M059J (cell line): Measurements from ENCODE around the gene TSHZ3. TPM values are rescaled to one million over a fixed set of nuclear protein-coding genes. Genes with fewer than 3 reads are reported as not detected.

ENCODE experiments used
- DNase-seq: peaks from one replicate; pipeline ENCODE4 v3.0.0-alpha.2; 2012; ENCODE audit warnings: low read depth
- total RNA-seq: library from RNA; depleted of rRNA; stranded (reverse); fragments of >200 nt; shearing (Covaris generic); gene quantifications from 2 replicates; pipeline ENCODE4 v1.2.3, GENCODE V29; 2014; rRNA removed

The TSHZ3 gene, protein sequence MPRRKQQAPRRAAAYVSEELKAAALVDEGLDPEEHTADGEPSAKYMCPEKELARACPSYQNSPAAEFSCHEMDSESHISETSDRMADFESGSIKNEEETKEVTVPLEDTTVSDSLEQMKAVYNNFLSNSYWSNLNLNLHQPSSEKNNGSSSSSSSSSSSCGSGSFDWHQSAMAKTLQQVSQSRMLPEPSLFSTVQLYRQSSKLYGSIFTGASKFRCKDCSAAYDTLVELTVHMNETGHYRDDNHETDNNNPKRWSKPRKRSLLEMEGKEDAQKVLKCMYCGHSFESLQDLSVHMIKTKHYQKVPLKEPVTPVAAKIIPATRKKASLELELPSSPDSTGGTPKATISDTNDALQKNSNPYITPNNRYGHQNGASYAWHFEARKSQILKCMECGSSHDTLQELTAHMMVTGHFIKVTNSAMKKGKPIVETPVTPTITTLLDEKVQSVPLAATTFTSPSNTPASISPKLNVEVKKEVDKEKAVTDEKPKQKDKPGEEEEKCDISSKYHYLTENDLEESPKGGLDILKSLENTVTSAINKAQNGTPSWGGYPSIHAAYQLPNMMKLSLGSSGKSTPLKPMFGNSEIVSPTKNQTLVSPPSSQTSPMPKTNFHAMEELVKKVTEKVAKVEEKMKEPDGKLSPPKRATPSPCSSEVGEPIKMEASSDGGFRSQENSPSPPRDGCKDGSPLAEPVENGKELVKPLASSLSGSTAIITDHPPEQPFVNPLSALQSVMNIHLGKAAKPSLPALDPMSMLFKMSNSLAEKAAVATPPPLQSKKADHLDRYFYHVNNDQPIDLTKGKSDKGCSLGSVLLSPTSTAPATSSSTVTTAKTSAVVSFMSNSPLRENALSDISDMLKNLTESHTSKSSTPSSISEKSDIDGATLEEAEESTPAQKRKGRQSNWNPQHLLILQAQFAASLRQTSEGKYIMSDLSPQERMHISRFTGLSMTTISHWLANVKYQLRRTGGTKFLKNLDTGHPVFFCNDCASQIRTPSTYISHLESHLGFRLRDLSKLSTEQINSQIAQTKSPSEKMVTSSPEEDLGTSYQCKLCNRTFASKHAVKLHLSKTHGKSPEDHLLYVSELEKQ
- 0.22 and 0.64 TPM in 2 replicates for total RNA-seq

DNA sequence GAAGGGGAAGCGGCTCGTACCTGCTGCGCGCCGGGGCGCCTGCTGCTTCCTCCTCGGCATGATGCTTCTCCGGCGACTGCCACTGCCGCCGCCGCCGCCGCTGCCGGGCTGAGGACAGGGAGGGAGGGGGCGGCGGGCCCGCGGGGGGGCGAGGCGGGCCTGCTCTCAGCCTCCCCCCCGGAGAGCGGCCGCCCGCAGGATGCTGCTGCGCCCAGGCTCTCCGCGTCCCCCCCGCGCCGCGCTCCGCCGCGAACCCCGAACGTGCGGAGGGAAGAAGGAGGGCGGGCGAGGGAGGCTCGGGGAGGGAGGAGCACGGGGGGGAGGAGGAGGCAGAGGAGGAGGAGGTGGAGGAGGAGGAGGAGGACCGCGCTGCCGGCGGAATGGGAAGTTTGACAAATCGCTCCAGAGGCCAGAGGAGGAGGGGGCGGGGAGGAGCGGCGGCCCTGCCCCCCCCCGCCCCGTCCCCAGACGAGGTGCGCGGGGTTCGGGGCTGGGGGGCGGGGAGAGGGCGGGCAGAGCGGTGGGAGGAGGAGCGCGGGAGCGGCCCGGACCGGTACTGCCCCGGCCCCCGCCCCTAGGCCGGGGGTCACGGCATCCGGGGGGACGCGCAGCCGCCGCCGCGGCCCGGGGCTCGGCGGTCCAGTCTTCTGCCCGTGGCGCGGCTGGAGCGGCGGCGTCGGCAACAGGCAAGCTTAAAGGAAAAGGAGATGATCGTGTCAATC is at the start of gene TSHZ3:
Gene TSHZ3 (minus strand): TSS at position 277 of the 722 bp plus-strand sequence. CDS start 217 bp downstream, at position 60.
- peak; percentile 16 for DNase-seq

DNA sequence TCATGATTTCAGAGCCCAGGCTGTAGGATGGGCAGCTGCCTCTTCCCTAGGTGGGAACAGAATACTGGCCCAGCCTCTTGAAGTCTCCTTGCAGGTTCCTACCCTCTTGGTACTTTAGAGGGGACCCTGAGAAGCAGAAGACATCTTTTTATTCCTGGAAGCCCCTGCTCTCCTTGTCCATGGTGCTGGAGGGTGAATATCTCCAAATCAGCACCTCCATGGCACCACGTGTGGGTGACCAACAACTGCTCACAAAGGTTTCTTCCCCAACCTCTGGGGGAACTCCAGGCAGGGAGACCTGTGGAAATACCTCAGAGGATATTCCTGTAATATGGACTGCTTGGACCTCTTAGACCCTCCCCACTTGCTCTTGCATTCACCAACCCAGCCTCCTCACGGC is 48.1 kb upstream of the TSHZ3 start:
- no peak for DNase-seq

DNA sequence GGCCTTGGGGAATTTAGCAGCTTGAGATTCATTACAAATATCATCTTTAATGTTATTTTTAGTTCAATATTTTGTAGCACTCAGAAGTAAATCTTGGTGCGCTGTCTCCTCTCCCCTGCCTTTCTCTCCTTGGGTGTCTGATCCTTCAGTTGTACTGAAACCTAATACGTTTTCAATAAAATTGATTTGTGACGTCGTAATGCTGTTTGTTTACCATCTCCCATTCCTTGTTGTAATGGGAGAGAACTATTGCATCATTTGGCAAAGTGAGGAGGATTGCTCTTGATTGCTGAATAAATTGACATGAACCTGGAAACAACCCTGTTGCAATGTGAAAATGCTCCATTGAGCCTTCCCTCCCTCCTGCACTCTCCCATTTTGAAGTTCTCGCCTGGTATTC is 43.2 kb upstream of the TSHZ3 start:
- DNase-seq, result no peak

DNA sequence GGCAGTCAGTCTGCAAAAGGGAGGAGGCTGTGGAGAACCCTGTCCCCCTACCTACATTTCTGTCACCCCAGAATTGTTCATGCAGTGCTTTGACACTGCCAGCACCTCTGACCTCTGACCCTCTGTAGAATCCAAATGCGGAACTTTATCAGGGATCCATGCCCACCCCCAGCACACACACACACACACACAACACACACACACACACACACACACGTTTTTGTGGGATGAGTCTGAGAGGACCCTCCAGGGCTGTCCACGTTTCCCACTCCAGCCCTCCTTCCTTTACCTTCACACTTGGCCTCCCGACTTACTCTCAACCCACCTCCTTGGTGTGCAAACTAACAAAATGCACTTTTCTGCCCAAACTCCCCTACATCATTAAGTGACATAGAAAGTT is 42.3 kb upstream of the TSHZ3 start:
- no peak for DNase-seq

DNA sequence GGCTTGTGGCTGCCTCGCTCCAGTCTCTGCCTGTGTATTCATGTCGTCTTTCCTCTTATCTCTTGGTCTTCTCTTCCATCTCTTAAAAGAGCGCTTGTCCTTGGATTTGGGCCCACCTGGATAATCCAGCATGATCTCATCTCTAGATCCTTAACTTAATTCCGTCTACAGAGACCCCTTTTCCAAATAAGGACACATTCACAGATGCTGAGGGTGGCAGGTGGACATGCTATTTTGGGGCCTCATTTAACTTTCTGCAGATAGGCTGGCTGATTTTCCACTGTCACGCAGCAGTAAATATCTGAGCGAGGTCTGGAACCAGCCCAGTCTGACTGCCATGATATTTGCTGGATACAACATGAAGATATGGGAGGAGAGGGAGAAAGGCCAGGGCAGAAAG is 41.5 kb upstream of the TSHZ3 start:
- DNase-seq, result no peak

DNA sequence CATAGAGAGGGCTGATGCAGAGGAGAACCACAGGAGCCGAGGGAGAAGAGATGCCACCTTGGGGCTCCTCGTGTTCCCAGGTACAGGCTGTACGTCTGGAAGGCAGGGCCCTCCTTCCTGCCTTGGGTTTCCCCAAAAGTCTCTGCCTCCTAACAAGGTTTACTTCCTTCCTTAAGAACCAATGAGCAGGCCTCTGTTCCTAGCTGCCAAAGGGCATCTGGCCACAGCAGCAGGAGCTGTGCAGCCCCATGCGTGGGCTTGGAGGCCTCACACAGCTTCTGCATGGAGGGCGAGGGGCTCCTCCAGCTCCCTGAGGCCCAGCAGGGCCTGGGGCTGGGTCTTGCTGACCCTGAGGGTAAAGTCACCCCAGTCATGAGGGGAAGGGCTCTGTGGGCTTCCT is 40.6 kb upstream of the TSHZ3 start:
- DNase-seq, result no peak

DNA sequence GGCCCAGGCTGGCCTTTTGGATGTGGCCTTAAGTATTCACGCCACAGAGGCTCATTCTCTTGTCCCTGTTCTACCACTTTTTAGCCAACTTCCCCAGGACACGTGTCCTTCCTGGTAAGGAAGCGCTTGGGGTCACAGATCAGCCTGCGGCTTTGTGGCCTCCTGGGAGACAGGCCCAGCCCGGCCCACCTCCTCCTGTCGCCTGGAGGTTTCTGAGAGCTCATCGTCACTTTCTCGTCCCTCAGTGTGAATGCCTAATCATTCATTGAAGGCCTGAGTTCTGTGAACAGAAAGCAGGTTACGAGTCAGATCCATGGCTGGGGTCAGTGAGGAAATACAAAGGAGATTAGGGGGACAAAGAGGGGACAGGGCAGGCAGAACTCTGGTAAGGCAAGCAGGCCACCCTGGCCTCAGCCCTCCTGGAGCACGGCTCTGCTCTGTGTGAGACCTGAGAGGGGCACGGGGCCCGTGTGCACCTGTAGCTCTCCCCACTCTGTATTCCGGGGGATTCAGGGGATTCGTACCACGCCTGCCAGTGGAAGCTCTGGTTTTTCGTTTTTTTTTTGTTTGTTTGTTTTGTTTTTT is 38.6 kb upstream of the TSHZ3 start:
- no peak for DNase-seq

DNA sequence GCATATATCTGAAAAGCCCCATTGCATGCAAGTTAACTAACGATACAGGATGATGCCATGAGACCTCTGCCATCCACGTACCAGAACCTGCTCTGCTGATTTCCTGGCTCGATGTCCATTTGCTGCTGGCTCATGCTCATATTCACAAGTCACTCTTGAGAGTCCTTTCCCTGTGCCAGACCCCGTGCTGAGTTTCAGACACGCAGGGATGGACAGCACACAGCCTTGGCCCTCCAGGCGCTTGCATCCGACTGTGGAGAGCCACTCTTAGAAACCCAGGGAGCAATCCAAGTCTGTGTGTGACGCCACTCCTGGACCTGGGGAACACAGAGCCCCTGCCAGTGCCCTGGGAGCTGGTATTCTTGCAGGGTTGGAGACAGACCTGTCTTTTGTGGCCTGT is 37.6 kb upstream of the TSHZ3 start:
- DNase-seq, result no peak

DNA sequence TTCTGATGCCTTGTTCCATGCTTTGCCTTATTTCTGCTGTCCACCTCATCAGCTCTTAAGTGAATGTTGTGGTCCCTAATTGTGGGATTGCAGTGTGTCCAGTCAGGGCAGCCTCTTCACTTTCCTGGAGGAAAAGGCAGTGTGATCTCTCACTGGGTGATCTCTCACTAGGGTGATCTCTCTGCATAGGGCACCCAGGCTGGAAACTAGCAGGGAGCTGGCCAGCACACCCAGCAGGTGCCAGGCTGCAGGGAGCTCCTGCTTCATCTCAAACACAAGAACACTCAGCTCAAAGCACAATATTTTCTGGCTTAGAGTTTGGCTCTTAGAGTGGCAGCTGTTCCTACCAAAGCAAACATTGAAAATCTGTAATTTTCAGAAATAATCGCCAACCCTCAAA is 36.5 kb upstream of the TSHZ3 start:
- DNase-seq, result no peak

DNA sequence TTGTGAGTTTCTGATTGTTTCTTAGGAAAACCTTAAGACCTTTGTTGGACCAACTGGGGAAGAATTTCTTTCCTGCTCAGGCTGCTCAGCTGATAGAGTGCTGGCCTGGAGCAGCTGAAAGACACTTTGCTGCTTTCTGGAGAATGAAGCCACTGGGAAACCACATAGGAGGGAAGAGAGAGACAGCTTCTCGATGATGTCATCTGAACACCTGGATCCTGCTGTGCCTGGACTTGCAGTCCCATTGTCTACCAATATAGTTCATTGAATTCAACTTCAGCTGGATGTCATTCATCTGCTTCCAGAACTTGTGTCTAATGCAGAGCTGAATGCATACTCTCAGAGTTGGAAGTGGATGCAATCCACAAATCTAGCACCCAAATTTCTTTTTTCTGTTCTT is 34.3 kb upstream of the TSHZ3 start:
- DNase-seq, result no peak

DNA sequence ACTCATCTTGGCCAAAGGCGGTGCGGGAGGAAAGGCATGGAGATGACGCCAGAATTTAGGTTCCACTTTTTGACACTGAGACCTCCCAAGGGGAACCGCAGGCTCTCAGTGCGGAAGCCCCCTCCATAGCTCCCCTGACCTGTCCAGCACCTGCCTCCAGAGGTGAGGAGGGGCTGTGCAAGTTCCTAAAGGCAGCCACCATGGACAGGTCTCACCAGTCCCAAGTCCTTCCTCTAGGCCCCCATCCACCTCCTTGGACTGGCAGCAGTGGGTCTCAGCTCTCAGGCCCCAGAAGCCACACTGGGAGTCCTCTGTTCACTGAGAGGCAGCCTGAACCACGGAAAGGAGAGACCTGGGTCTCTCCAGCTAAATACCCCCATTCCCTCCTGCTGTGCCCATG is 31.6 kb upstream of the TSHZ3 start:
- no peak for DNase-seq

DNA sequence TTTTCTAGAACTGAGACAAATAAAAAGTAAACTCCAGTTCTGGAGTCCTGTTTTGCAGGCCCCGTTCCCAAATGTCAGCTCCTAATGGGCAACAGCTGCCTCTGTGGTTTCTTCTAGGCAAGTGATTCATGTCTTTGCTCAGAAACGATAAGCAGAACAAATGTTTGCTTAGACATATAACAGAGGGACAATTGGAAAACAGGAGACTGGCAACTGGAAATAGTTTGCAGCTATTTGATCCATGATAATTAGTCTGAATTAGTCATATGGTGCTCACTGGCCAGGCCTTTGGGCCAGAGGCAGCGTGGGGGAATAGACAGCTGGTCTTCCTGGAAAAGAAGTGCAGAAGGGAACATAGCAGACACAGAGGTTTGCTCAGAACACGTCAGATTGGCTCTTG is 29.2 kb upstream of the TSHZ3 start:
- DNase-seq, result peak; percentile 41

DNA sequence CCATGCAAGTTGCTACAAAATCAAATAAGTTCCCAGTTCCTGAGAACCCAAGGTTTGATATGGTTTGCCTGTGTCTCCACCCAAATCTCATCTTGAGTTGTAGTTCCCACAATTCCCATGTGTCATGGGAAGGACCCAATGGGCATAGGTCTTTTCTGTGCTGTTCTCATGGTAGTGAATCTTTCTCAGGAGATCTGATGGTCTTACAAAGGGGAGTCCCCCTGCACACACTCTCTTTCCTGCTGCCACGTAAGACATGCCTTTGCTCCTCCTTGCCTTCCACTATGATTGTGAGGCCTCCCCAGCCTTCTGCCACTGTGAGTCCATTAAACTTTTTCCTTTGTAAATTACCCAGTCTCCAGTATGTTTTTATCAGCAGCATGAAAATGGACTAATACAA is 28.5 kb upstream of the TSHZ3 start:
- DNase-seq, result no peak

DNA sequence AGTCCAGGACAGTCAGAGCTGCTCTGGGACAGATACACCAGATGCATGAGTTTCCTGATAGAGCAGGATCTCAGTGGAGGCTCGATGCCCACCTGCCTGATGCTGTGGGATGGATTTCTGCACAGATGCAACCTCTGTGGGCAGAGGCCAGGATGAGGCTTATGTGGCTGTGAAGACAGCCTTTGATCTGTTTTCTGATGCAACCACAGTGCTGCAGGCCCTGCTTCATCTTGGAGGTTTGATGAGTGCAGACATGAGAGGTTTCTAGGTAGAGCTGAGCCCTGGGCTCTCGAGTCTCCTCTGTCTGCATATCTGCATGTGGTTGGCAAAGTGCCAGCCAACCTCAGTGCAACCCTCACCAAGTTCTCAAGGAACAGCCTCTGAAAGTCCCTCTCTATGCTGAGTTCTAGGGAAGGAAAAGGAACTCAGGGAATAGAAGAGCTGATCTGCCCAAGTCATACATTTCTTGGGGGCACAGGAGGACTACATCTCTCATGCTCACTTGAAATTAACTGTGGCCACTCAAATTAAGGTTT is 23.1 kb upstream of the TSHZ3 start:
- DNase-seq, result no peak

DNA sequence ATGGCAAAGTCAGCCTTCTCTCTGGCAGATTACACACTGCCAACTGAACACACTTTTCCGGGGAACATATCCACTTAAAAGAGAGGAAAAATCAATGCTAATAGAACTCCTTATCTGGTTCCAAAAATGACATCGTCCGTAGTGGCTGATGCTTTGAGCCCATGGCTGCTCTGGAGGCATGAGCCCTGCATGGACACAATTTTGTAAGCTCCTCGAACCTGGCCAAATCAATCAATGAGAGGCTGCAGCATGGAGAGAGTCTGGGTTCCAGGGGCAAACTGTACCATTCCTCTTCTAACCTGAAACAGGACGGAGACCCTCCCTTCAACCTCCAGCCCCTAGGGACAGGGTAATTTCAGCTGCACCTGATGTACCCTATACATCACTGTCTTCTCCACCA is 21.0 kb upstream of the TSHZ3 start:
- DNase-seq, result no peak

DNA sequence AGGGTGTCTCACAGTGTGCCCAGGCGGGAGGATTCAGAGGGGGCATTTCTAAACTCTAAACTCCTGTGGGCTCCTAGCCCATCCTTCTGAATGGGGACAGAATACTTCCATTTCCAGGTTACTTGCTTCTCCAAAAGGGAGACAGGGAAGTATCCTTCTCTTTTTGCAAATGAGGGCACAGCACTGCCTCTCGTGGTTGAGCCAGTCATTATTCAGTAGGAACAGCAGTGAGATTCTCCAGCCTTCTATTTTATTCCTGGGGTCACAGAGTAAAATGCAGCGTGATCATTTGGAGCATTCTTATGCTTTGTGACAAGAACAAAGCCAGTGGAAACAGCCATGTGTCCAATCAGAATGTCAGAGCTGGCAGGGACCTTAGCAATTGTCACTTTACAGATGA is 15.7 kb upstream of the TSHZ3 start:
- no peak for DNase-seq

DNA sequence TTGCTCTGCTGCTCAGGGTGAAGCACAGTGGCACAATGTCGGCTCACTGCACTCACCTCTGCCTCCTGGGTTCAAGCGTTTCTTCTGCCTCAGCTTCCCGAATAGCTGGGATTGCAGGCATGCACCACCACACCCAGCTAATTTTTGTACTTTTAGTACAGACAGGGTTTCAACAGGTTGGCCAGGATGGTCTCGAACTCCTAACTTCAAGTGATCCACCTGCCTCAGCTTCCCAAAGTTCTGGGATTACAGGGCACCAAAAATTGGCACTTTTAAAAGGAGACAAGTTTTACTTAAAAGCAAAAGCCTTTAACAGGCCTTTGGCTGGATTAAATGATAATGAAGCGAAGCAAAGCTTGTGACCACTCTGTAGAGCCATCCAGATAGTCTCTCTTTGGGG is 12.5 kb upstream of the TSHZ3 start:
- no peak for DNase-seq

DNA sequence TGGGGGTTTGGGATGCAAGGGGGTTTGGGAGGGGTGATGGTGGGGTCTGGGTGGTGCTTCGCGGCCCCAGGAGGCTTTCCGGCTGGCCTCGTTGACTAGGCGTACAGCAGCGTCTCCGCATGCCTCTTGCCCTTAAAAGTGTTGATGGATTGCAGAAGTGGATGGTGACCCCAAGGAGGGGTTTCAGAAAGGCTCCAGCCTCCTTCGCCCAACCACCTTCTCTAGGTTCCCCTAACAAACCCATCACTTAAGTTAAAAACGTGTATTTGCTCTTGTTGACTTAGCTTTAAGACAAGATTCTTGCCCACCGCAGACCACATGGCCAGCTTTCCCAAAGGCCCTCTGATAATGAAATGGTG is 8.1 kb upstream of the TSHZ3 start:
- DNase-seq, result no peak

DNA sequence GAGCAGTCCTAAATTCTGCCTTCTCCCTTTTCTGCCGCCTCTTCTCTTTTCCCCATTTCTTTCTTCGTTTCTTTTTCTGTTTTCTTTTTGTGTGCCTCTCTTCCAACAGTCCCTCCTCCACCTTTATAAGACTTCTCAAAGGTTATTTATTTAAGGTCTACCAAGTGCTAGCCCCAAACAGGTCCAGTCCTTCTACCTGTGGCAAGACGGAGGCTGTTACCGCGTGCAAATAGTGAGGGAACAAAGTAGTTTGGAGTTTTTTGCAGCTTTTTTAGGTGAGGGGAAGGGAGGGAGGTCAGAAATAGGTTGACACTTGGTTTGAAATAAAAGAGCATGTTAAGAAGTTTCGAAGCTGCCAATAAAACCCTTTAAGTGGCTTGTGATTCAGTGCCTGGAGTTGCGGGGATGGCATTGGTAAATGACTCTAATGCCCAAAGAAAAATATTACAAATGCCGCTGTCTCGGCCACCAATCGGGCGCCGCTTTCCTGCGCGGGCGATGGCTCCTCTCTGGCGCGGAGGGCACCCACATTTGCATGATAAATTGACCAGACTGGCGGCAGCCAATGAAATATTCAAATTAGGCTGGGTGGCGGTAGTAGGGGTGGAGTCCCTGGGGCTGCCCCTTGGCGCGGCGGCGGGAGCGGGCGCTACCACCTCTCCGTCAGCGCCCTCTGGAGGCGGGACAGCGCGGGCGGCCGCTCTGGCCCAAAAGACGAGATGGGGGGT is 7.5 kb upstream of the TSHZ3 start:
- DNase-seq, result no peak

DNA sequence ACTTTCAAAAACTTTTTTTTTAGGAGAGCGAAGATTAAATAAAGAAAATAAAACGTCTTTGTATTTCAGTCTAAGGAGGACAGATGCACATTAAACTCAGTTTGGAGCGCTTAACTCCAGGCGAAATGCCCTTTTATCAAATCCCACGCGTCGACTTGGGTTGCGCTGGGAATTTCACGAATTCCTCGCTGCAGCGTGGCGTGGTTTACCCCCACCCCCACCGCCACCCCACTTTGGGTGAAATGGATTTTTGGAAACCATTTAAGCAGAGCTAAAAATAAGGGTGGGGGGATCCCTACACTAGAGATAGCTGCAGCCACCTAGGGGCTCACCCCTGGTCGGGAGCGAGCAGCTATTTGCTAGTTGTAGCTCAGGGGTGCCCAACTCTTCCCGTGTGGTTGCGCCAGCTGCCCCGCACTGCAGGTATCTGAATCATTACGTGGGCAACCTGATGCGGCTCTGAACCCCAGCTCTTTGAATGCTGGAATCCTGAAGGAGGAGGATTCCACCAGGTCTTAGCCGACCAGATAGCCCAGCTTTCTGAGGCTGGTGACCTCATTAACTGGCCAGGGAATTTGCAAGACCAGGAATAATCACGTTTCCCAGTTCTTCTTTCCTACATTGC is 6.5 kb upstream of the TSHZ3 start:
- DNase-seq, result no peak
